LNCAP (cell line): Measurements from ENCODE around the gene DLK1.

Source experiments
- TF ChIP-seq, protein P1 (sequence below): fragments of 450-650 bp; IDR thresholded peaks from 2 replicates; pipeline ENCODE4 v1.5.1; 2017; ENCODE audit warnings: mild to moderate bottlenecking

Gene DLK1

DNA sequence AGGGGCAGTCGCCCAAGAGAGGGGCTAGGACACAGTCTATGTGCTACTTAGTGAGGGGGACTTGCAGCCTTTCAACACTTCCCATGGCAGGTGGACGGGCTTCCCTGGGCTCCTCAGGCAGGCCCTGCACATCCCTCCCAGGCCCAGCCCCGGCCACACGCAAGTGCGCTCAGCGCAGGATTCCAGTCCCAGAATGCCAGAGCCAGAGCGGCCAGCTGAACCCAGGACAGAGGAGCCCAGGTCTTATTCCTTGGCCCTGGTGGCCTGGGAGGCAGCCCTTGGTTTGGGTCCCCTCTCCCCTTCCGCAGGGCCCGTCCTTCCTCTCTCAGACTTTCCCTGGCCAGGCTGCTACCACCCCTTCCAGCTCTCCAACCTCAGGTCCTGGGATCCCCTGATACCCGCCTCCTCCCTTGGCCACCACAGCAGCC is 12.0 kb downstream of the DLK1 start:
- TF ChIP-seq, protein P1, sequence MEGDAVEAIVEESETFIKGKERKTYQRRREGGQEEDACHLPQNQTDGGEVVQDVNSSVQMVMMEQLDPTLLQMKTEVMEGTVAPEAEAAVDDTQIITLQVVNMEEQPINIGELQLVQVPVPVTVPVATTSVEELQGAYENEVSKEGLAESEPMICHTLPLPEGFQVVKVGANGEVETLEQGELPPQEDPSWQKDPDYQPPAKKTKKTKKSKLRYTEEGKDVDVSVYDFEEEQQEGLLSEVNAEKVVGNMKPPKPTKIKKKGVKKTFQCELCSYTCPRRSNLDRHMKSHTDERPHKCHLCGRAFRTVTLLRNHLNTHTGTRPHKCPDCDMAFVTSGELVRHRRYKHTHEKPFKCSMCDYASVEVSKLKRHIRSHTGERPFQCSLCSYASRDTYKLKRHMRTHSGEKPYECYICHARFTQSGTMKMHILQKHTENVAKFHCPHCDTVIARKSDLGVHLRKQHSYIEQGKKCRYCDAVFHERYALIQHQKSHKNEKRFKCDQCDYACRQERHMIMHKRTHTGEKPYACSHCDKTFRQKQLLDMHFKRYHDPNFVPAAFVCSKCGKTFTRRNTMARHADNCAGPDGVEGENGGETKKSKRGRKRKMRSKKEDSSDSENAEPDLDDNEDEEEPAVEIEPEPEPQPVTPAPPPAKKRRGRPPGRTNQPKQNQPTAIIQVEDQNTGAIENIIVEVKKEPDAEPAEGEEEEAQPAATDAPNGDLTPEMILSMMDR, result no peak

DNA sequence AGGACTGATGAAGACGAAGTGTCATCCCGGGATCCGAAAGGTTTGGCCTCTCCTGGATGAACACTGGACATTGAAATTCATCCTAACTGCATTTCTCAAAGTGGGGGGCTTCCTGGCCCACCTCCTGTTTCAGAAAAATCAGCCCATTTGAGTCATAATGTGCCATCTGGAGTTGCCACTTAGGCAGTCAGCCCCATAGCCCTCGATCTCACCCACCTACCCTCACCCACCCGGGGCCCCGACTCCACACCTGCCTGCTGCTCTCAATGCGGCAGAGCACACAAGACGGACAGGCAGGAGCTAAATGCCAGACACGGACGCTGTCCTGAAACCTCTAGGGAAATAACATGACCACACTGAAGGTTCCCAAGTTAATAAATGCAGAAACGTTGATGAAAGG is 12.6 kb downstream of the DLK1 start:
- TF ChIP-seq, protein P1, result no peak

DNA sequence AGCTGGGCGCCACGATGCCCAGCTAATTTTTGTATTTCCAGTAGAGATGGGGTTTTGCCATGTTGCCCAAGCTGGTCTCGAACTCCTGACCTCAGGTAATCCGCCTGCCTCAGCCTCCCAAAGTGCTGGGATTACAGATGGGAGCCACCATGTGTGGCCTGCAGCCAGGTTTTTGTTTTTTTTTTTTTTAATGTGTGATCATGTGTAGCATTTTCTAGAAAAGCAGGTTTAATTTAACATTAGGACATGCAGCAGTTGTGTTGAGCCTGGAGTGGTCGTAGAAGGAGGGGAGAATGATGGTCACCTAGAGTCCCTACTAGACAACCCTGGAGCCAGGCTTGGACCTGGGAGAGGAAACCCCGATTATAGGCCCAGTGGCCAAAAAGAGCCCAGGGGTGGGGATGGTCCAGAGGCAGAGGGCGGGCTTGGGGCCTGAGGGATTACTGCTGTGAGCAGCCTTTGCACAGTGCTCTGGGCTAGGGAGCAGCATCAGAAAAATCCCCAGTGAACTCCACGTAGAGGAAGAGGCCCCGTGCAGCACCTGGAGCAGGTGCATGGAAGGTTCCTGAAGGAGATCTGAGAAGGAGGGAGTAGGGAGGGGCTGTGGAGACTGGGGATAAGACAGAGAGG is 13.6 kb downstream of the DLK1 start:
- TF ChIP-seq, protein P1, result no peak

DNA sequence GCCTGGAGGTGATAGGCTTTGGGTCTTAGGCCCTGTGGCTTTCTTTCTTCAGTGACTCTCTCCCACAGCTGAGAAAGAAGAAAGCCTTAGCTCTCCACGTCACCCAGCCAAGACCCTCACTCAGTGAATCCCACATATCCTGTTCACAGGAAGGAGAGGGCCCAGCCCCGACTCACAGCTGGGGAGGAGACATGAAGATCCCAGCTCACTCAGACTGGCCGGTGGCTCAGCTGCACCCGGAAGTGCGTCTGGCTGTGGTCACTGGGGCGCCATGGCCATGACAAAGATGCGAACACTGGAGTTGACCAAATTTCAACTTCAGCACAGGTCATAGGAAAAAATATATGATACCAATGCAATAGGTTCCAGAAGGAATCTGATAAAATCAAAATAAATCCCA is 14.2 kb downstream of the DLK1 start:
- TF ChIP-seq, protein P1, result no peak

DNA sequence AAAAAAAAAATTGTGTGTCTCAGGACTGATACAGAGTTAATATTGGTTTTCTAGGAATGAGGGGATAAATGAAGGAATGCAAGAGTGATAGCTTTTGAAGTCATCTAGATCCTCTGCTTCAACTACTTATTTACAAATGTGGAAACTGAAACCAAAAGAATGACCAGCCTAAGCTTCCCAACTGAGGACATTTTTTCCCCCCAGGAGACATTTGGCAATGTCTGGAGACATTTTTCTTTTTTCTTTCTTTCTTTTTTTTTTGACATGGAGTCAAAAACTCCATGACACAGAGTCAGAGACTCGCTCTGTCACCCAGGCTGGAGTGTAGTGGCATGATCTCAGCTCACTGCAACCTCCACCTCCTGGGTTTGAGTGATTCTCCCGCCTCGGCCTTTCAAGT is 15.3 kb downstream of the DLK1 start:
- TF ChIP-seq, protein P1, result no peak

DNA sequence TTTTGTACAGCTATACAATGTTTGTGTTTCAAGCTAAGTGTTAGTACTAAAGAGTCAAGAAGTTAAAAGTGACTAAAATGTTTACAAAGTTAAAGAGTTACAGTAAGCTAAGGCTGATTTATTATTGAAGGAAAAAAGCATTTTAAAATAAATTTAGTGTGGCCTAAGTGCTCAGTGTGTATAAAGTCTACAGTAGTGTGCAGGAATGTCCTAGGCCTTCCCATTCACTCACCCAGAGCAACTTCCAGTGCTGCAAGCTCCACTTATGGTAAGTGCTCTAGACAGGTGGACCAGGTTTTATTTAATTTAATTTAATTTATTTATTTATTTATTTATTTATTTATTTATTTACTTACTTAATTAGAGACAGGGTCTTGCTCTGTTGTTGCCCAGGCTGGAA is 19.6 kb downstream of the DLK1 start:
- TF ChIP-seq, protein P1, result no peak

DNA sequence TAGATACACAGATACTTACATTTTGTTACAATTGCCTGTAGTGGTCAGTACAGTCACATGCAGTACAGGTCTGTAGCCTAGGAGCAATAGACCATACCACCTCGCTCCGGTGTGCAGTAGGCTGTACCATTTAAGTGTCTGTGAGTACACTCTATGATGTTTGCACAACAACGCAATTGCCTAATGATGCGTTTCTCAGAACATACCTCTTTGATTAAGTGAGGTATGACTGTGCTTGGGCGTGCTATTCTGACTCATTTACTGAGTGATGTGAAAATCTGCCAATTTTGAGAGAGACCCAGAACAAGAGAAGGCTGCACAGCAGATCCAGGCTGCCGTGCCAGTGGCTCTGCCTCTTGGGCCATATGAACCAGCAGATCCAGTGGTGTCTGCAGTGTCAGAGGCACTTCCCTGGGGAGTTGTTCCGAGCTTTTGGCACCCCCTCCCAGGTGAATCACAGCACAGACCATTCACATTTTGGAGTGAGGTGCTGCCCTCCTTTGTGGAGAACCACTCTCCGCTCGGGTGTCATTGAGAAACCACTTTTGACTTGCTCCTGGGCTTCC is 20.4 kb downstream of the DLK1 start:
- TF ChIP-seq, protein P1, result no peak
